ENCODE results near the gene FOXS1. TPM values are rescaled to one million over a fixed set of nuclear protein-coding genes. Genes with fewer than 3 reads are reported as not detected.

The FOXS1 gene
- total RNA-seq = not detected
- total RNA-seq = 0 reads per million in 2 donors

DNA sequence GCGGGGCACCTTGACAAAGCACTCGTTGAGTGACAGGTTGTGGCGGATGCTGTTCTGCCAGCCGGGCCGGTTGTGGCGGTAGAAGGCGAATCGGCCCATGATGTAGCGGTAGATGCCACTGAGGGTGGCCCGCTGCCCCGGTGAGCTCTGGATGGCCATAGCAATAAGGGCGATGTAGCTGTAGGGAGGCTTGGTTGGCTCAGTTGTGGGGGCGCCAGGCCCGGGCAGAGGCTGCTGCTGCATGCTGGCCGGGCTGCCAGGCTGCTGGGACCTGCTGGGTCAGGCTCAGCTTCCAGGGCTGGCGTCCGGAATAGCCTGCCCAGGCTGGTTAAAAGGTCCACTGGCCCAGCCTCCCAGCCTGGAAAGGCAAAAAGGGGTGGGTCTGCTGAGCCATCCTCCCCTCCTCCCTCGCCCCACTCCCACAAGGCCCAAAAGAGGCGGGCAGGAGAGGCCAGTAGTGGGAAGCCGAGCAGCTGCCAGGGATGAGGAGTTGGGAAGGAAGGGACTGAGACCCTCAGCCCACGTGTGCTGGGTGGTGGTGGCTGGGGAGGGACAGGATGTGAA, at the start of gene FOXS1:
Gene FOXS1 (minus strand): TSS at position 305 of the 564 bp plus-strand sequence. CDS start 62 bp downstream, at position 243.
- no peak within 1 kb of the TSS for H3K4me3 Mint-ChIP-seq
- DNase-seq (no peak), ATAC-seq (no peak)
- peaks cover 16% of the 10 kb centered on the region for H3K27me3 Mint-ChIP-seq
- no peaks in the 10 kb centered on the region for H3K9me3 ChIP-seq (ENCODE audit: control insufficient read depth, low read length, poor library complexity, severe bottlenecking)
- H3K4me1 Mint-ChIP-seq = no peaks in the 10 kb centered on the region
- H3K27ac Mint-ChIP-seq = no peak within 1 kb of the TSS
- H3K36me3 Mint-ChIP-seq (ENCODE audit: low read depth) = no peaks in the 10 kb centered on the region

DNA sequence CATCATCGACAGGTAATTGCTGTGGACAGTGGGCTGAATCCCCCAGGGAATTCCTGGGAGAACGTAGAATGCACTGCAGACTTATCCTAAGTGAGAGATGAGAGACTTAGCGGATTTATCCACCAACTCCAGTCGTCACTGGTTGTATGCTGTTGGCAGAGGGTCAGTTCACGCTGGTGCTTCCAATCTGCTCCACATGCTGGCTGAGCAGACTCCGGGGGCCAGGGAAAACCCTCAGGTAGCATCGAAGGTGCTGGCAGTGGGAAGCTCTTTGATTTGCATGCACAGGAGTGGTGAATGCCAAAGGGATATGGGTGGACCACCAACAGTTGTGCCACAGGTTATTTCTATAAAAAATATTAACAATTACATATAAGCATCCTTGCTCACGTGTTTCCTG, 45.2 kb upstream of the FOXS1 start:
- no peaks in the 10 kb centered on the region for H3K9me3 ChIP-seq (ENCODE audit: control insufficient read depth, low read length, poor library complexity, severe bottlenecking)
- no peak for DNase-seq
- no peaks in the 10 kb centered on the region for H3K36me3 Mint-ChIP-seq (ENCODE audit: low read depth)
- peaks cover 2% of the 10 kb centered on the region for H3K4me1 Mint-ChIP-seq
- H3K27me3 Mint-ChIP-seq = peaks cover 28% of the 10 kb centered on the region
- H3K4me3 Mint-ChIP-seq = no peak overlapping the region
- H3K27ac Mint-ChIP-seq = no peak overlapping the region
- no peak for ATAC-seq

DNA sequence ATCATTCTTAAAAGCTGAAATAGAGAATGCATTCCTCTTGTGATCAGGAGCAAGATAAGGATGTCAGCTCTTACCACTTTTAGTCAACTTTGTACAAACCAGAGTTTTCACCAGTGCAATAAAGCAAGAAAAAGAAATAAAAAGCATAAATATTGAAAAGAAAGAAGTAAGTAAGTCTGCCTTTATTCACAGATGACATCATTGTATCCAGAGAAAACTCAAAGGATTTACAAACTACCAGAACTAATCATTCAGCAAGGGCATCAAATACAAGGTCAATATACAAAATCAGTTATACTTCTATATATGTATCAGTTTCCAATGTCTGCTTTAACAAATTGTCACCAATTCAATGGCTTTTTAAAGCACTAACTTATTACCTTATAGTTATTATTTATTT, 38.4 kb upstream of the FOXS1 start:
- Mint-ChIP-seq H3K27me3 (peaks cover 21% of the 10 kb centered on the region), H3K27ac (no peak overlapping the region), H3K36me3 (ENCODE audit: low read depth) (peaks cover 2% of the 10 kb centered on the region), H3K4me3 (no peak overlapping the region), H3K4me1 (peaks cover 8% of the 10 kb centered on the region)
- no peak for DNase-seq
- no peaks in the 10 kb centered on the region for H3K9me3 ChIP-seq (ENCODE audit: control insufficient read depth, low read length, poor library complexity, severe bottlenecking)
- ATAC-seq = no peak

DNA sequence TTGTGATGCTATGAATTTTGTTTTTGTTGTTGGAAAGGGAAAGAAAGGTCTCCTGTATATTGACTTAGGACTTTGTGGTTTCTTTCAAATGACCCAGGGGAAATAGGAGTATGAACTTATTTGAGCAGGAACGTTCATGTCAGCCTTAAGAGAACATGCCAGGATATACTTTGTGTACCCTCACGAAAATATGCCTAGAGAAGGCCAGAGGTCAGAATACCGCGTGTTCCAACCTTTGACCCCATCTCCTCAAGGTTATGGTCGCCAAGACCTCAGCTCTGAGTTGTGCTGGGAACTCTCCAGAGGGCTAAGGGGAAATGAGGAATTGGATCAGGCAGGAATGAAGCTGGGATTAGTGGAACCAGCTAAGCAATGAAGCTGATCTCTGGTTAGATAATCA, 36.5 kb upstream of the FOXS1 start:
- Mint-ChIP-seq H3K27me3 (peaks cover 15% of the 10 kb centered on the region), H3K4me1 (peaks cover 8% of the 10 kb centered on the region), H3K4me3 (no peak overlapping the region), H3K36me3 (ENCODE audit: low read depth) (peaks cover 2% of the 10 kb centered on the region), H3K27ac (no peak overlapping the region)
- no peaks in the 10 kb centered on the region for H3K9me3 ChIP-seq (ENCODE audit: control insufficient read depth, low read length, poor library complexity, severe bottlenecking)
- DNase-seq (no peak), ATAC-seq (no peak)

DNA sequence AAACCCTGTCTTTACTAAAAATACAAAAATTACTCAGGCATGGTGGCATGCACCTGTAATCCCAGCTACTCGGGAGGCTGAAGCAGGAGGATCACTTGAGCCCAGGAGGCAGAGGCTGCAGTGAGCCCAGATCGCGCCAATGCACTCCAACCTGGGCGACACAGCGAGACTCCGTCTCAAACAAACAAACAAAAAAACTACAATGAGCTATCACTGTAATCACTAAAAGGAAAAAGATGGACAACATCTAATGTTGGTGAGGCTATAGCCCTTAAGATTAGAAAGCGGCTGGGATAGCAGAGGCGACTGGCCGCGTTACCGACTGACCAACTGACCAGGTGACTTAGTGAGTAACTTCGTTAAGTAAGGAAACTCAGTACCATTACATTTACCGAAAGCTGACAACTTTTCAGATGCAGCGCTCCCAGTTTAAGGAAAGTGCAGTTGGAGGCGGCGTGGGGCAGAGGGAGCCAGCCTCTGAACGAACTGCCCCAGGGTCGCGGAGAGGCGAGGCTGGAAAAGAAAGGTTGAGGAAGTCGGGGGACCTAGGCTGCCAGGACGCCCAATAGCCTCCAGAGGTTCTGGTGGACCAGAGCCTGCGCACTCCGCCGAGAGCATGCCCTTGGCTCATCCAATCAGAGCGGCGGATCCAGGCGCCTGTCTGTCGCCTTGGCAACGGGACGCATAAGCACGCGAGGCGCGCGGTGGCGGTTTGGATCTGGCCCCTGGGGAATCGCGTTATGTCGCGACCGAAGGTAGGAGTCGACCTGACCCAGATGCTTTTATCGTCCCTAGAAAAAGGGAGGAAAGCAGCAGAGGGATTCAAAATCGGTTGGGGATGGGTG, 34.0 kb upstream of the FOXS1 start:
- peak overlapping the region; percentile 92 for H3K4me3 Mint-ChIP-seq
- peaks cover 10% of the 10 kb centered on the region for H3K4me1 Mint-ChIP-seq
- no peaks in the 10 kb centered on the region for H3K9me3 ChIP-seq (ENCODE audit: control insufficient read depth, low read length, poor library complexity, severe bottlenecking)
- H3K27ac Mint-ChIP-seq = peak overlapping the region; percentile 74
- H3K27me3 Mint-ChIP-seq = peaks cover 16% of the 10 kb centered on the region
- H3K36me3 Mint-ChIP-seq (ENCODE audit: low read depth) = peaks cover 2% of the 10 kb centered on the region
- DNase-seq (peak; percentile 61 to 66 (median 63)), ATAC-seq (peak; percentile 91)

DNA sequence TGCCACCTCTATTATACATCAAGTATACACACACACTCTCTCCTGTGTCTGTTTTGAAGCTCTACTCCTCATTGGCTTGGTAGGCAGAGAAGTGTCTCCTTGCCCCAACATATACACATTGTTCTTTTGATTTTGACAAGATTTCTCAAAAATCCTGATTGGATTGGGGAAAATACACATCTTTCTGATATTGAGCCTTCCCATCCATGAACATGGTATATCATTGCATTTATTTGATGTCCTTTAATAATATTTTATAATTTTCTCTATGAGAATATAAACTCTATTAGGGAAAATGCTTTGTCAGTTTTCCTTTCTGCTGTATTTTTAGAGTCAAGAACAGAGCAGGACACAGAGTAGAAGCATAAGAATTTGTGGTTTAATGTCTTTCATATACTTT, 32.3 kb upstream of the FOXS1 start:
- H3K9me3 ChIP-seq (ENCODE audit: control insufficient read depth, low read length, poor library complexity, severe bottlenecking) = no peaks in the 10 kb centered on the region
- H3K36me3 Mint-ChIP-seq (ENCODE audit: low read depth) = peaks cover 2% of the 10 kb centered on the region
- peaks cover 10% of the 10 kb centered on the region for H3K4me1 Mint-ChIP-seq
- H3K27me3 Mint-ChIP-seq = peaks cover 31% of the 10 kb centered on the region
- no peak overlapping the region for H3K27ac Mint-ChIP-seq
- H3K4me3 Mint-ChIP-seq = no peak overlapping the region
- no peak for ATAC-seq
- no peak for DNase-seq

DNA sequence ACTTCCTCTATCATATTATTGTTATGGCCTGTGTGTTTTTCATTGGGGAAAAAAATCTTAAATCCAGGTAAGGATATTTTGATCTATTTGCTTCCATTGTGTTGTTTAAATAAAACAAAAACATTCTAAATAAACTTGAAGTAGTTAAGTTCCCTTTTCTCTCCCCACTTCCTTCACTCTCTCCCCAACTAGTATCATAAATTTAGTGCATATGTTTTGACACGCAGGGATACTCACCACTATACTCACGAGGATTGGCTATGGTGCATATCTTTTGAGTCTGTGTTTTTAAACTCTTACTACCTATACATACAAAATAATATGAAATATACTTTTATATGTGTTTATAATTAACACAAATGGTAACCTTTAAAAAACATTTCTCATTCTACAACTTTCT, 30.3 kb upstream of the FOXS1 start:
- H3K9me3 ChIP-seq (ENCODE audit: control insufficient read depth, low read length, poor library complexity, severe bottlenecking) = no peaks in the 10 kb centered on the region
- ATAC-seq (no peak), DNase-seq (no peak)
- Mint-ChIP-seq H3K36me3 (ENCODE audit: low read depth) (peaks cover 4% of the 10 kb centered on the region), H3K4me3 (no peak overlapping the region), H3K27ac (no peak overlapping the region), H3K27me3 (peaks cover 50% of the 10 kb centered on the region), H3K4me1 (peaks cover 17% of the 10 kb centered on the region)

DNA sequence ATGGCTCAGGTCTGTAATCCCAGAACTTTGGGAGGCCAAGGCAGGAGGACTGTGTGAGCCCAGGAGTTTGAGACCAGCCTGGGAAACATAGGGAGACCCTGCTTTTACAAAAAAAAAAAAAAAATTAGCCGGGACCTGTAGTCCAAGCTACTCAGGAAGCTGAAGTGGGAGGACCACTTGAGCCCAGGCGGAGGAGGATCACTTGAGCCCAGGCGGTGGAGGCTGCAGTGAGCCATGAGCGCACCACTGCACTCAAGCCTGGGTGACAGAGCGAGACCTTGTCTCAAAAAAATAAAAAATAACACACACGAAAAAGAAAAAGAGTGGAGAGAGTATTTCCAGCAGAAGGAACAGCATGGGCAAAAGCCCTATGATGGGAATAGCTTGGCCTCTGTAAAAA, 27.0 kb upstream of the FOXS1 start:
- no peak overlapping the region for H3K27ac Mint-ChIP-seq
- ATAC-seq = no peak

DNA sequence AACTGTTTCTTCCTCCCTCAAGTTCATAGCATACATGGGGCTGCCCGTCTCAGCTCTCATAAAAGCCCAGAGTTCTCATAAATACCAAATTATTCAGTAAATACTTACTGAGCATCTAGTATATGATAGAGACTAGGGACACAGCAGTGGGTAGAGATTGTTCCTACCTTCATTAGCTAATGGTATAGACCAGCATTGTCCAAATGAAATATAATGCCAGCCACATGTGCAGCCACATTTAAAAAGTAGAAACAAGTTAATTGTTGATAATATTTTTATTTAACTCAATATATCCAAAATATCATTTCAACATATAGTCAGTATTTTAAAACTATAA, 26.2 kb upstream of the FOXS1 start:
- no peak overlapping the region for H3K4me3 Mint-ChIP-seq
- DNase-seq (no peak), ATAC-seq (no peak)
- no peak overlapping the region for H3K27ac Mint-ChIP-seq
- H3K27me3 Mint-ChIP-seq = peaks cover 69% of the 10 kb centered on the region
- peaks cover 7% of the 10 kb centered on the region for H3K36me3 Mint-ChIP-seq (ENCODE audit: low read depth)
- peaks cover 17% of the 10 kb centered on the region for H3K4me1 Mint-ChIP-seq
- H3K9me3 ChIP-seq (ENCODE audit: control insufficient read depth, low read length, poor library complexity, severe bottlenecking) = no peaks in the 10 kb centered on the region

More for the DNA sequence above, 27.0 kb upstream of the FOXS1 start:
- DNase-seq = no peak
- Mint-ChIP-seq H3K4me3 (no peak overlapping the region), H3K27me3 (peaks cover 69% of the 10 kb centered on the region), H3K4me1 (peaks cover 17% of the 10 kb centered on the region), H3K36me3 (ENCODE audit: low read depth) (peaks cover 7% of the 10 kb centered on the region)
- no peaks in the 10 kb centered on the region for H3K9me3 ChIP-seq (ENCODE audit: control insufficient read depth, low read length, poor library complexity, severe bottlenecking)

DNA sequence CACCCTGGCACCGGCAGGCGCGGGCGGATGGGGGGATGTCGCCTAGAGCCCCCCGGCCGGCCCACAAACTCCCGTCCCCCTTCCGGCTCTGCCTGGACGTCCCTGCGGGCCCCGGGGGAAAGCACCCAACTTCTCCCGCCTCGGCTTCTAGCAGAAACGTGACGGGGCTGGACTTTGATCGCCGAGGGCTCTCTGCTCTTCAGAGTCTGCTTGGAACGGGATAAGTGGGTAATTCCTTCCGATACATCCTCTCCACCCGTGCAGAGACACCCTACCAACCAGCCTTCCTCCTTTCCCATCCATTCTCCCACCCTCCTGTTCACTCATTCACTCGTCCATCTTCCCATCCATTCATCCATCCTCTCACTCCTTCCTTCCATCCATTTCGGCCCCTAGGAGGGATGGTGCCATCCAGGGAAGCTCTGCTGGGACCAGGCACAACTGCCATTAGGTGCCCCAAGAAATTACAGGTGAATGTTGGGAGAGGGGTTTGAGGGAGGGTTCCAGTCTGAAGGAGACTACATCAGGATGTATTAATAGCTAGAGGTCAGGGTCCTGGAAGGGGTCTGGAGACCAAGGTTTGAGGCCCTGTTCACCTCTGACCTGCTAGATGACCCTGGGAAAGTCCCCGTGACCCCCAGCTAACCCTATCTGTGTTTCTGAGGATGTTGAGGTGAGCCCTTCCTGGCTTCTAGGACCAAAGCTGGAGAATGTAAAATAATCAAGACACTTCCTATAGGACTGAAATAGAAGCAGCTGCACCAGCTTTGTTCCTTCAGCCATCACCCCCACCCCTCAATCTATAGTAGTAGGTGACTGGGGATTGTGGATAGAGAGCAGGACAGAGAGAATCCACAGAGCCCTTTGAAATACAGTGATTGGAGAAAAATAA, 25.6 kb upstream of the FOXS1 start:
- Mint-ChIP-seq H3K27me3 (peaks cover 69% of the 10 kb centered on the region), H3K27ac (no peak overlapping the region), H3K4me1 (peaks cover 17% of the 10 kb centered on the region), H3K4me3 (peak overlapping the region; percentile 89), H3K36me3 (ENCODE audit: low read depth) (peaks cover 7% of the 10 kb centered on the region)
- no peak for DNase-seq
- no peaks in the 10 kb centered on the region for H3K9me3 ChIP-seq (ENCODE audit: control insufficient read depth, low read length, poor library complexity, severe bottlenecking)
- no peak for ATAC-seq

DNA sequence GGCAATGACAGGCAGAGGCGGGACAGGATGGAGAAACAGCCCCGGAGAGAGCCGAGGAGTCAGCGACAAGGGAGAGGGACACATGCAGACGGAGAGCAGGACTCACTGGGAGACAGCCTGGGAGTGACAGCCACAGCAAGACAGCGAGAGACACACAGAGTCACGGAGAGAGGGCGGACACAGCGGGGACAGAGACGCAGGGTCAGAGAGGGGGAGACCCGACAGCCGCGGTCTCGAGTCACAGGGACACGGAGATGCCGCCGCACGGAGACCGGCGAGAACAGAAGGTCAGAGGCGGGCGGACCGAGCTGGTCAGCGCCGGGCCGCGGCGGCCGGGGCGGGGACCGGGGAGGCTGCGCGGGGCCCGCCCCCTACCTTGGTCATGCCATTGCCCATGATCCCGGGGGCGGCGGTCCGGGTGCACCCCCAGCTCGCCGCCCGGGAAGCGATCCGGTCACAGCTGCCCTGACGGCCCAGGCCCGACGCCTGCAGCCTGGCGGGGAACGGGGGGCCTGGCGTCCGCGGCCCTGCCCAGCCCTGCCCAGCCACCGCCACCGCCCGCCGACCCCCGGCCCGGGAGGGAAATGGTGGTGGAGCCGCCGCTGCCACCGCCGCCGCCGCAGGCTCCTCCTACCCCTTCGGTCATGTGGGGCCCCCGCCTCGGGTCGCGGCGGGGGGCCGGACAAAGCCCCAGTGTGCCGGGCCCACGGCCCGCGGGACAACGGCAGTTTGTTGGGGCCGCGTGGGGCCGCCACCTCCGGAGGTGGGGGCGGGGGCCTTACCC, 24.7 kb upstream of the FOXS1 start, which contains the start of the genes DUSP15 and TTLL9:
Gene DUSP15 (minus strand): TSS at position 586 of the 784 bp plus-strand sequence. CDS start 190 bp downstream, at position 396.
Gene TTLL9 (plus strand): TSS at position 693 of the 784 bp plus-strand sequence. CDS start 493 bp downstream, outside the sequence.
- ATAC-seq (peak; percentile 46), DNase-seq (no peak)
- Mint-ChIP-seq H3K4me3 (peak within 1 kb of the TSS; percentile 90), H3K36me3 (ENCODE audit: low read depth) (peaks cover 7% of the 10 kb centered on the region), H3K4me1 (peaks cover 15% of the 10 kb centered on the region), H3K27me3 (peaks cover 63% of the 10 kb centered on the region), H3K27ac (no peak within 1 kb of the TSS)
- H3K9me3 ChIP-seq (ENCODE audit: control insufficient read depth, low read length, poor library complexity, severe bottlenecking) = no peaks in the 10 kb centered on the region

DNA sequence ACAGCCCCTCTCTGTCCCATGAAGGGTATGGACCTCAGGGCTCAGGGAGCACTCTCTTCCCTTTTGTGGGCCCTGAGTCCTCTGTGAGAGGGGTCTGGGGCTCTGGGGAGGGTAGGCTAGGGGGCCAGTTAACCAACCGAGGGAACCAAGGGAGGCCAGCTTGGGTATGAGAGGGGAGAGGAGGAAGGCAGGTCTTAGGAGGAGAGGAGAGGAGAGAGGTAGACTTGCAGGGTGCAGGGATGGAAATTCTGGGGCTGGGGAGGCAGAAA, 24.2 kb upstream of the FOXS1 start:
- Mint-ChIP-seq H3K27me3 (peaks cover 60% of the 10 kb centered on the region), H3K27ac (no peak overlapping the region), H3K4me3 (peak overlapping the region; percentile 90), H3K4me1 (peaks cover 15% of the 10 kb centered on the region), H3K36me3 (ENCODE audit: low read depth) (peaks cover 7% of the 10 kb centered on the region)
- no peak for ATAC-seq
- no peaks in the 10 kb centered on the region for H3K9me3 ChIP-seq (ENCODE audit: control insufficient read depth, low read length, poor library complexity, severe bottlenecking)
- DNase-seq = no peak
